Right lung (tissue), 5 donors: ENCODE data around the gene FIBP. TPM values are rescaled to one million over a fixed set of nuclear protein-coding genes. Genes with fewer than 3 reads are reported as not detected.

Source experiments
- DNase-seq, 2 donors: peaks; one replicate each; pipeline ENCODE4 v3.0.0-alpha.2; 2013
- polyA plus RNA-seq, 5 donors: library from polyadenylated mRNA; unstranded; fragments of 120-200 nt; gene quantifications; one replicate each; pipeline versions ENCODE4 v1.2.1 to v1.2.3, GENCODE V29; 2013; ENCODE audit warnings: inconsistent platforms in 1 of 5, low replicate concordance in 1 of 5; ENCODE audit not compliant: insufficient read length in 5 of 5, insufficient read depth in 1 of 5

Gene FIBP
- polyA plus RNA-seq, 5 donors: 72.3 to 87.4 (median 76.5) TPM

DNA sequence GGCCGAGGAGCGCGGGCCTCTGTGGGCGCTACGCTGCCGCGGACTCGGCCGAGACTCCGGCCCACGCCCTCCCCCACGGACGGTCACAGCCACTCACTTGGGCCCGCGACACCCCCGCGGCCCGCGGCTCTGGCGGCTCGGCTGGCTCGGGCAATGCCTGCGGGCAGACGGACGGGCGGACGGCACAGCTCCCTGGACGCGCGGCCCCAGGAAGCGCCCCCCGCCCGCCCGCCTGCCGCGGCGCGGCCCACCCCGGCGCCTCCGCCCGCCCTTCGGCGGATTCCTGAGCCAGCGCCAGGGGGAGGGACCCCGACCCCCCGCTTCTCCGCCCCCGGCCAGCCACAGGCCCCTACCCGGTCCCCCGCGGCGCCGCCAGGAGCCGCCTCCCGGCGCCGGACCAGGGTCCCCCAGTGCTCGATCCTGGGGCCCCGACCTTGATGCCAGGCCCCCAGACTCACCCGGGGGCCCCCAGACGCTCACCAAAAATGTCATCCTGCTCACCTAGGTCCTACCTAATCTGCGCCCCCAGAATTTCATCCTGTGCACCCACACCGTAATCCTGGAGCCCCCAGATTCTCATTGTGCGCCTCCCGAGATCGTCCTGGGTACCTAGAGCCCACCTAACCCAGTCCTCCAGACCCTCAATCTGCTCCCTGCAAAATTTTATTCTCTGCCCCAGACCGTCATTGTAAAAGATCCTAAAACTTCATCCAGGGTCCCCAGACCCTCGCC is 15.5 kb downstream of the FIBP start, which contains the start of gene EFEMP2:
EFEMP2 (minus strand) TSS at position 215 of the 732 bp plus-strand sequence. CDS start 446 bp downstream, outside the sequence.
- DNase-seq: peak; percentile 76 to 80

- DNase-seq: no peak
Observed at GRCh38 chr11:65871811-65872548, 16.3 kb downstream of the FIBP start.

DNA sequence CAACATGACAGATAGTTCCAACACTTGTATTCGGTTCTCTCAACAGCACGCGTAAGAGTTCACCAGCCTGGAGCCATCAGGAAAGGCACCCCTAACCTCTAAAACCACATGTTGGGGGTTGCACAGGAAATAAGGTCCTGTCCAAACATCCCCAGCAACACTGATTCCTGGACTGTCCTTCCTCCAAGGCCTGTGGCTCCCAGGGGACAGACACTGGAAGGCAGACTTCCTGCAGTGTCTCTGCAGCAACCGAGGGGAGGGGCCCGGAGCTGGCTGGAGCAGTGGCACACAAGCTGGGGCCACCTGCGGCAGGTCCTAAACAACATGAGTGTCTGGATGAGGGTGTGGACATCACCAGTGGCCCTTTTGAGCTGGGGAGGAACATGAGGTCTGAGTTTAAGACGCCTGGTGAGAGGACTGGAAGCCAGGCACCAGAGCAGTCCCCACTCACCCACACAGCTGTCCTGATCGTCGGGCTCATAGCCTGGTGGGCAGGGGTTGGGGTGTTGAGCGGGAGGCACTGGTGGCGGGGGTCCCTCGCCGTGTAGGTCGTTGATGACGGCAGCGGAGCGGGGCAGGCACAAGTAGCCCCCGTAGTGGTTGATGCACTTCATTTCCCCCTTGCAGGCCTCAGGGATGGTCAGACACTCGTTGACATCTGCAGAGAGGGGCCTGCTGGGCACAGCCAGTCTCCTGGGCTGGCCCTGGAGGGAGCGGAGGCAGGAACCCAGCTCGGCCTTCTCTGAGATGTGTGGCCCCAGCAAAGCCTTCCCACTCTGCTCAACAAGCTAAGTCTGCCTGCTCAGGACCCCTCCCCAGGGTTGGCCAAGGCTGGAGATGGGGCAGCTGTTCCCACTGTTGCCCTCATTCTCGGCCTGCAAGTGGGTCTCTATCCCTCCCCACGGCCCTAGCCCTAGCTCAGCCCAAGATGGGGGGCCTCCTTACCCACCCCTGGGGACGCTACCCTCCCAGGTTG is 17.3 kb downstream of the FIBP start:
- DNase-seq: no peak

- DNase-seq: no peak
Observed at GRCh38 chr11:65870307-65870658, 18.0 kb downstream of the FIBP start.

DNA sequence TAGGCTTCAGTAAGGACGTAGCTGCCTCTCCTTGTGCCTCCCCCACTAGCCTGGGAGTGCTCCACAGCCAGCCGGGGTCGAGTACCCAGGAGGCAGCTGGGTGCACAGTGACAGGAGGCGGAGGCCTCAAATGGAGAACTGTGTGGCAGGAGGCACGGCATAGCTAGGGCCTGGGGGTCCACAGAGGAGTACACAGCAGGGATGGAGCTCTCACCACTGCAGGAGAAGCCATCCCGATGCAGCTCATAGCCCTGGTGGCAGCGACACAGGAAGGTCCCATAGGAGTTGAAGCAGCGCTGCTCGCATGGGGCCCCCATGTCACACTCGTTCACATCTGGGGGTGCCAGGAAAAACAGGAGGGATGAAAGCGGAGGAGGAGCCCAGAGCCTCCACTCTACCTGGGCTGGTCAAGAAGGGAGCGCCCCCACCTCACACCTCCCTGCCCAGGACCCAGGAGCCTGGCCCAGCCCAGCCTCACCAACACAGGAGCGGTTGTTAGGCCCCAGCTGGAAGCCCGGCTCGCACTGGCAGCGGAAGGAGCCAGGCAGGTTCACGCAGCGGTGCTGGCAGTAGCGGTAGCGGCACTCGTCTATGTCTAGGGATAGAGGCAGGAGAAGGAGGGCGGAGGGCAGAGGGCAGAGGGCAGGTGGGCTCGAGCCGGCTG is 18.5 kb downstream of the FIBP start:
- no peak for DNase-seq

DNA sequence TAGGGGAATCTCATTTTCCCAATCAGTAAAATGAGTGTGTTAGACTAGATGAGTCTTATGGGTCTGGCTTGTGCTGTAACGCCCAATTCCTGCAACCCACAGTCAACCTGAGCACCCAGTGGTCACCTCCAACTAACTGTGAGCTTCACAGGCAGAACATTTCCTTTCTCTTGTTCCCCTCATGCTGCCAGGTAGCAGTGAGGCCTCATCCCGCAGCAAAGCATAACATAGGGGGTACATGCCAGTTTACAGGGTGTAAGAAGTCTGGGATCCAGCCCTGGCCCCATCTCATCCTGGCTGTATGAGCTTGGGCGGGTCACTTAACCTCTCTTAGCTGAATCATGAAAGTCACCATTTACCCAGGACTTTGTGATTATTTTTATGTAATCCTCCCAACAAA is 19.4 kb downstream of the FIBP start:
- DNase-seq: no peak

GRCh38 chr11:65868076-65868667 is 20.1 kb downstream of the FIBP start:
- DNase-seq: no peak

DNA sequence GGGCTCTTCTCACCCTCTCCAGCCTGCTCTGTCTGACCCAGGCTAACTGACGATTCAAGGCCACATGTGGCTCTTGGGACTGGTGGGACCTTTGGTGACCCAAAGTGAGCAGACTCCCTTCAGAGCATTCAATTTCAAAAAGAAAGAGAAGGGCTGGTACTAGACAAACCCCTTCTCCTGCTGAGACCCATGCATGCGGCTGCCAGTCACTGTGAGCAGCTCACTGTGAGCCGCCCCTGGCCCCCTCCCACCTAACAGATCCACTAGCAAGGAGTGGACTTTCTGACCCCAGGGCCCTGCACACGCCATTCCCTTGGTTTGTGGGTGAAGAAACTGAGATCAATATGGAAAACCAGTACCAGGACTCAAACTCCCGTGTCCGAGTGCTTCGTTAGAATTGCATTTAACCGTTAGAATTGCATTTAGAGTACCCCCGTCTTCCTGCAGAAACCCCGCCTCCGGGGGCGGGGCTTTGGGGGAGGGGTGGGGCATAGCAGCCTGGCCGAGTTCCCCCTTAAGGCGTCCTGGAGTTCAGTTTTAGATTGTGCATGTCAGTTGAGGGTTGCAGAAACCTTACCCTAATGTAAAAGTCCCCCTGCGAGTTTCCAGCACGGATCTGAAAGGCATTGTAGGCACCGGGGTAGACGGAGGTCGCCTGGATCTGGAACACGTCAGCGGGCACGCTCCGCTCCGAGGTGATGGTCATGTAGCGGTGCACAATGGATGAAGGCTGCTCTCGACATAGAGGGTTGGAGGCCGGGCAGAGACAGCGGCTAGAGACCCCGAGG is 20.8 kb downstream of the FIBP start:
- no peak for DNase-seq

DNA sequence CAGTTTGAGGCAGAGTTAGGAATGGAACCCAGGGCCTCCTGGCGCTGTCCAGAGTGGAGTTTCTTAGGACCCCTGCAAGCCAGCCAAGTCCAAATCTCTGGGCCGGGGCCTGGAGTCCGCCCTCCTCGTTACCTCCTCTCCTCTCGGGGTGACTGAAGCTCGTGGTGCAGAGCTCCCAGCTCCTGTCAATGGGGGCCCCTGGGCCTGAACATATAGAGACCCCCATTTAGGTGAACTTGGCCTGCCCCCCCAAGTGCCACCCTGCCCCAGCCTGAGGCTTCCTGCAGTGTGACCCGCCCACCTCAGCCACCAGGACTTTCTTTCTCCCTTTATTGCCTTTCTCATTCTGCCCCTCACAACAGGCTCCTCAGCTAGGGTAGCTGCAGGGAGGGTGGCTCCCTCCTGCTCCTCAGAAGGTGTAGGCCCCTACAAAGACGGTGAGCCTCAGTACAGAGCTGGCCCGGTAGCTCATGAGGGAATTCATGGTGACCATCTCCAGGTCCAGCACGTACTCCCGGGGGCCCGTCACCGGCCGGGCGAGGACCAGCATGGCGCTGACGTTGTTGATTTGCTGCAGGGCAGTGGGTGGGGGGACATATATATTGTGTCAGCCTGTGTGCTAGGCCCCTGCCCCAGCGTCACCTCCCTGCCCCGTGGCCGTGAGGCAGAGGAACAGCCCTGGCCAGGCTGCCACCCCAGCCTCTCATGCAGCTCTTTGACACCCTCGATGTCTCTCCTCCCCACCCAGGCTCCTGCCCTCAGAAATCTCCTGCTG is 21.6 kb downstream of the FIBP start:
- DNase-seq: no peak

DNA sequence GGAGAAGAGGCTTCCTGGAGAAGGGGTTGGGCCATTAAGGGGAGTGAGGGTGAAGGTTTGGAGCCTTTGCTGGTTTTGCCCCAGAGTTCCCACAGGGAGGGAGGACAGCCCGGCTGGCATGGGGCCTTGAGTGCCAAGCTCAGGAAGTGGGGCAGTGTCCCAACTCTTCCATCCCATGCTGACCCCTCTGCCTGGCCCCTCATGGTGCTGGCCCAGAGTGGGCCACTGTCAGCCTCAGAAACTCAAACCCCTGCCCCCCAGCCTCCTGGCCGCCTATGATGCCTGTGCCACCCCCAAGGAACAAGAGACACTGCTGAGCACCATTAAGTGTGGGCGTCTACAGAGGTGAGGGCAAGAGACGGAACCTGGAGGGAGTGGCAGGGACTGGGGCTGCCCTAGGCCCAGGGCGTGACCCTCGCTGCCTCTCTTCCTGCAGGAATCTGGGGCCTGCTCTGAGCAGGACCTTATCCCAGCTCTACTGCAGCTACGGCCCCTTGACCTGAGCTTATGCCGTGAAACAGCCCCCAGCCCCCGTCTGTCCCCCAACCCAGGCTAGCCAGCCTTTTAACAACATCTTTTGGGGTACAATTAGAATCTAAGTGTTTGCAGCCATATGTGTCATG is 22.6 kb downstream of the FIBP start:
- DNase-seq: no peak

GRCh38 chr11:65864706-65865471 is 23.4 kb downstream of the FIBP start:
- no peak for DNase-seq

DNA sequence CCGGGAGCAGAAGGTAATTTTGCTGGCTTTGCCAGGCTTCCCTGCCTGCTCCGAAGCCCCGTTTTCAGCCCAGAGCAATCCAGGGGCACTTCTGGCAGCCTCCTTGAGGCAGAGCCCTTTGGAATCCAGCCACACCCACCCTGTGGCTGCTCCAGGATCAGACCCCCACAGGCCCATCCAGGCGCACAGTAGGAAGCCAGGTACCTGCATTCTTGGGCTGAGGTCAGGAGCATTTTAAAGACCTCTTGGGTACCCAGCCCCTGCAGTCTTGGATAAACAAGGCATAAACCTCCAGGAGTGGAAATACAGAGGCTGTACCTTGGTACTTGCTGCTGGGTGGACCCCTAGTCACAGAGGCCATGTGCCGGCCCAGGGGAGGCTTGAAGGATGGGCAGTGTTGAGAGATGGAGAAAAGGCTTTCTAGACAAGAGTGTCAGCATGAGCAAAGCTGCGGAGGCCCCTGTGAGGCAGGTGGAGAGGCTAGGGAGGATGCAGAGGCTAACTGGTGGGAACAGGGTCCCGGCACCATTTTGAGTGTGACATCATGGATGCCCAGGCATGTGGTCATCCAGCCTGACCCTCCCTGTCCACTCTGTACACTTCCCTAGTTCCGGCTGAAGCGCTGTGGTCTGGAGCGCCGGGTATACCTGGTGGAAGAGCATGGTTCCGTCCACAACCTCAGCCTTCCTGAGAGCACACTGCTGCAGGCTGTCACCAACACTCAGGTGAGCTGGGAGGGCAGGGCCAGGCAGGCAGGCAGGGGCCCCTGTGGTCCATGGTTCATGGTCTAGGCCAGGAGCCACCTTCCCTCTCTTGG is 24.2 kb downstream of the FIBP start:
- DNase-seq: no peak

DNA sequence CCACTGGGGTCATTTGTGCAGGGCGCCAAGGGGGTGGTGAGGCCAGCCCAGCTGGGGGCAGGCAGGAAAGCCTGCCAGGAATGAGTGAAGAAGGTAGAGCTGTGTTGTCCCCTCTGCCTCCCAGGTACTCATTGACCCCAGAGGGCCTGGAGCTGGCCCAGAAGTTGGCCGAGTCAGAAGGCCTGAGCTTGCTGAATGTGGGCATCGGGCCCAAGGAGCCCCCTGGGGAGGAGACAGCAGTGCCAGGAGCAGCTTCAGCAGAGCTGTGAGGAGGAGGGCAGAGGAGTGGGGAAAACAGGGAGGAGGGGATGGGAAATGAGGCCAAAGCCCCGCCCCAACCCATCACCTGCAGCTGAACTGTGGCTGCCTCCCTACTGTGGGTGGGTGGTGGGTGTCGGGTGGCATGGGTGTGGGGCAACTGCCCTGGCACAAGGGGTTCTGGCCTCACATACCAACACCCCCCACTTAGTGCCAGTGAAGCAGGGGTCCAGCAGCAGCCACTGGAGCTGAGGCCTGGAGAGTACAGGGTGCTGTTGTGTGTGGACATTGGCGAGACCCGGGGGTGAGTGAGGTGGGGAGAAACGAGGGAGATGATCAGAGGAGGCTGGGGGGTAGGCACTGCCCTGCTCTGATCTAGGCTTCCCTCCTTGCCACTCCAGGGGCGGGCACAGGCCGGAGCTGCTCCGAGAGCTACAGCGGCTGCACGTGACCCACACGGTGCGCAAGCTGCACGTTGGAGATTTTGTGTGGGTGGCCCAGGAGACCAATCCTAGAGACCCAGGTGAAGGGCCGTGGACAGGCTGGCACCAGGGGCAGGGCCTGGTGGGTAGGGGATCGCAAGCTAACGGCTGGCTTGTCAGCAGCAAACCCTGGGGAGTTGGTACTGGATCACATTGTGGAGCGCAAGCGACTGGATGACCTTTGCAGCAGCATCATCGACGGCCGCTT is 25.1 kb downstream of the FIBP start:
- no peak for DNase-seq

DNA sequence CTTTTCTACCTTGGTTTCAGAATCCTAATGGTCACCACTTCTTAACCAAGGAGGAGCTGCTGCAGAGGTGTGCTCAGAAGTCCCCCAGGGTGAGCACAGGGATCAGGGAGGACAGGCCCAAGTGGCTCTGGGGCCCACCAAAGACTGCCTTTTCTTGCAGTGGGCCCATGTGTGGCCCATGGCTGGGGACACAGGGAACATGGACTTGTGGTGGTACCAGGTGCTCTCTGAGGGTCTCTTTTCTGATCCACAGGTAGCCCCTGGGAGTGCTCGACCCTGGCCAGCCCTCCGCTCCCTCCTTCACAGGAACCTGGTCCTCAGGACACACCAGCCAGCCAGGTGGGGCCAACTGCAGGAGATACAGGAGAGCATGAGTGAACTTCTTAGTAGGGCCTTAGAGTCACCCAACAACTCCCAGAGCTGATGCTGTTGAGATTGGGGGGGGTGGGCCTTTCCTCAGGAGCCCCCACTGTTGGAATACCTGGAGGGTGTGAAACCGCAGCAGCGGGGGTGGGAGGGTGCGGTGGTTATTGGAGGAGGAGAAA is 26.0 kb downstream of the FIBP start:
- DNase-seq: no peak

GRCh38 chr11:65861533-65862183 is 26.6 kb downstream of the FIBP start:
- no peak for DNase-seq
